Measurements from ENCODE around the gene ASF1B. TPM values are rescaled to one million over a fixed set of nuclear protein-coding genes. Genes with fewer than 3 reads are reported as not detected.
A peak's percentile ranks its signal among the peaks of the same experiment; 100 is the strongest.

ASF1B gene
- total and polyA plus RNA-seq, 2 donors (not counting 3 experiments of a cell fraction or from before 2014, with no cell fraction given): 39.1 to 42.4 TPM

GRCh38 chr19:14114854-14115253 lies 21.5 kb downstream of the ASF1B start:
- no peak for FAIRE-seq
- BruUV-seq (replicated peaks): no TSS peak
- dilution Hi-C loops (cut with MboI; ENCODE audit: extremely low pct_ligation_motif_present, low sequenced_read_pairs) (no loop called here), intact Hi-C loops (cut with micrococcal nuclease) (loop anchor here (1.0 kb wide), 1 partner anchor 43 kb away; the partner anchor contains the start of gene MISP3)
- Histone ChIP-seq H3K27me3 (ENCODE audit: control insufficient read depth in 2 of 2, insufficient read depth in 2 of 2, low read length in 2 of 2) (no peaks in the 10 kb centered on the region), H2AFZ (ENCODE audit: low read depth, low read length) (no peak overlapping the region), H3K79me2 (ENCODE audit: control insufficient read depth, insufficient read depth, low read length) (peaks cover 30% of the 10 kb centered on the region), H4K20me1 (replicated peaks; ENCODE audit: control insufficient read depth, extremely low read depth, insufficient read depth, low read length) (no peaks in the 10 kb centered on the region), H3K4me1 (ENCODE audit: control insufficient read depth, extremely low read depth, insufficient read depth, low read length) (peaks cover 25% of the 10 kb centered on the region), H3K9me1 (replicated peaks; ENCODE audit: control insufficient read depth, extremely low read depth, insufficient read depth, low read length) (no peaks in the 10 kb centered on the region), H3K9me3 (replicated peaks; ENCODE audit: control insufficient read depth, insufficient read depth, low read length) (no peaks in the 10 kb centered on the region), H3K4me3 (replicated peaks in 1 of 3; ENCODE audit: insufficient read depth in 1 of 3, low read depth in 1 of 3, low read length in 3 of 3) (no peak overlapping the region), H3K27ac (ENCODE audit: insufficient read depth, low read depth, low read length) (no peak overlapping the region), H3K36me3 (ENCODE audit: control insufficient read depth in 2 of 2, extremely low read depth in 1 of 2, insufficient read depth in 2 of 2, low read length in 2 of 2) (no peaks in the 10 kb centered on the region), H3K4me2 (ENCODE audit: insufficient read depth, low read length) (no peak overlapping the region), H3K9ac (replicated peaks; ENCODE audit: extremely low read depth, insufficient read depth, low read length) (no peak overlapping the region)
- CTCF ChIA-PET: interaction anchor here (0.7 to 4.8 kb wide), 13 partner anchors 15 to 236 kb away, joined by 3 to 27 read pairs (median 3); partner anchors contain the start of genes ASF1B and IL27RA
- TF ChIP-seq EZH2 (IDR thresholded peaks at IDR 0.05; ENCODE audit: borderline replicate concordance, low read depth, low read length, severe bottlenecking) (no peak), FOS (IDR thresholded peaks at IDR 0.05; ENCODE audit: borderline replicate concordance, insufficient read depth, low read length) (no peak), CTCF (IDR thresholded peaks at IDR 0.05; ENCODE audit: extremely low read depth in 1 of 2, insufficient read depth in 1 of 2, low read depth in 1 of 2, low read length in 2 of 2) (peak; percentile 39 to 63)
- POLR2A ChIA-PET: no interaction called here
- no peak for DNase-seq (ENCODE audit: low read depth, low spot score)

- no peak overlapping the region for H3K9ac ChIP-seq (replicated peaks; ENCODE audit: extremely low read depth, insufficient read depth, low read length)
- dilution Hi-C loops (cut with MboI; ENCODE audit: extremely low pct_ligation_motif_present, low sequenced_read_pairs): no loop called here
- H3K9me1 ChIP-seq (replicated peaks; ENCODE audit: control insufficient read depth, extremely low read depth, insufficient read depth, low read length): no peaks in the 10 kb centered on the region
- no peaks in the 10 kb centered on the region for H3K9me3 ChIP-seq (replicated peaks; ENCODE audit: control insufficient read depth, insufficient read depth, low read length)
- TF ChIP-seq FOS (IDR thresholded peaks at IDR 0.05; ENCODE audit: borderline replicate concordance, insufficient read depth, low read length) (no peak), JUN (IDR thresholded peaks at IDR 0.05; ENCODE audit: borderline replicate concordance, insufficient read depth, insufficient read length, low read depth) (no peak), MAX (IDR thresholded peaks at IDR 0.05; ENCODE audit: insufficient read depth, insufficient read length) (no peak), POLR2AphosphoS5 (IDR thresholded peaks at IDR 0.05; ENCODE audit: insufficient read depth, low read depth, low read length) (no peak), MYC (IDR thresholded peaks at IDR 0.05; ENCODE audit: low read depth, low read length) (no peak), CTCF (IDR thresholded peaks at IDR 0.05; ENCODE audit: extremely low read depth in 1 of 2, insufficient read depth in 1 of 2, low read depth in 1 of 2, low read length in 2 of 2) (no peak), POLR2A (IDR thresholded peaks at IDR 0.05; ENCODE audit: low read depth, low read length) (no peak), GATA2 (IDR thresholded peaks at IDR 0.05; ENCODE audit: insufficient read depth, insufficient read length, low read depth, low read length) (no peak), EZH2 (IDR thresholded peaks at IDR 0.05; ENCODE audit: borderline replicate concordance, low read depth, low read length, severe bottlenecking) (no peak)
- no TSS peak for BruUV-seq (replicated peaks)
- FAIRE-seq (no peak), DNase-seq (ENCODE audit: low read depth, low spot score) (no peak)
- H3K4me3 ChIP-seq (replicated peaks in 1 of 3; ENCODE audit: insufficient read depth in 1 of 3, low read depth in 1 of 3, low read length in 3 of 3): no peak overlapping the region
- ChIA-PET CTCF (interaction anchor here (0.7 to 4.8 kb wide), 13 partner anchors 15 to 235 kb away, joined by 3 to 27 read pairs (median 3); partner anchors contain the start of genes ASF1B and IL27RA), POLR2A (no interaction called here)
- intact Hi-C loops (cut with micrococcal nuclease): loop anchor here (1.0 kb wide), 1 partner anchor 42 kb away; the partner anchor contains the start of gene MISP3
- no peaks in the 10 kb centered on the region for H4K20me1 ChIP-seq (replicated peaks; ENCODE audit: control insufficient read depth, extremely low read depth, insufficient read depth, low read length)
- H3K4me2 ChIP-seq (ENCODE audit: insufficient read depth, low read length): no peak overlapping the region
- H3K36me3 ChIP-seq (ENCODE audit: control insufficient read depth in 2 of 2, extremely low read depth in 1 of 2, insufficient read depth in 2 of 2, low read length in 2 of 2): no peaks in the 10 kb centered on the region
- no peak overlapping the region for H3K27ac ChIP-seq (ENCODE audit: insufficient read depth, low read depth, low read length)
- peaks cover 30% of the 10 kb centered on the region for H3K79me2 ChIP-seq (ENCODE audit: control insufficient read depth, insufficient read depth, low read length)
- no peaks in the 10 kb centered on the region for H3K27me3 ChIP-seq (ENCODE audit: control insufficient read depth in 2 of 2, insufficient read depth in 2 of 2, low read length in 2 of 2)
- H3K4me1 ChIP-seq (ENCODE audit: control insufficient read depth, extremely low read depth, insufficient read depth, low read length): peaks cover 25% of the 10 kb centered on the region
- no peak overlapping the region for H2AFZ ChIP-seq (ENCODE audit: low read depth, low read length)
These were observed 21.9 kb downstream of the ASF1B start for GRCh38 chr19:14114439-14114838.
